GM12878 (cell line): ENCODE results near the gene ZNF260. TPM values are rescaled to one million over a fixed set of nuclear protein-coding genes. Genes with fewer than 3 reads are reported as not detected.
A peak's percentile ranks its signal among the peaks of the same experiment; 100 is the strongest.

Experiments
- BACH1 ChIP-seq: fragments of 450-650 bp; IDR thresholded peaks from 2 replicates; pipeline ENCODE4 v1.6.1; 2017; ENCODE audit warnings: mild to moderate bottlenecking, borderline replicate concordance
- BHLHE40 ChIP-seq, 2 experiments: fragments of 450-650 bp in 1 of 2; IDR thresholded peaks; 2 replicates each; pipeline ENCODE4 v1.6.1; 2011 to 2017; ENCODE audit warnings: low read depth in 2 of 2, borderline replicate concordance in 1 of 2, improper control_type of control experiment in 1 of 2, low read length in 1 of 2, mild to moderate bottlenecking in 1 of 2
- CBFB ChIP-seq: IDR thresholded peaks from 2 replicates; pipeline ENCODE4 v1.6.1; 2016; ENCODE audit warnings: antibody characterized with exemption, low read depth
- CBX5 ChIP-seq: sonication (generic); IDR thresholded peaks from 2 replicates; pipeline ENCODE4 v1.6.1; 2016; ENCODE audit warnings: low read depth, moderate library complexity, mild to moderate bottlenecking, inconsistent platforms
- CEBPB ChIP-seq, 2 experiments: fragments of 150-350 bp in 1 of 2; IDR thresholded peaks; 2 replicates each; pipeline ENCODE4 v1.6.1; 2012 to 2014; ENCODE audit warnings: low read depth in 2 of 2, low read length in 2 of 2, borderline replicate concordance in 1 of 2, inconsistent platforms in 1 of 2
- EZH2 ChIP-seq: IDR thresholded peaks from 2 replicates; pipeline ENCODE4 v1.6.1; 2012; ENCODE audit warnings: low read depth, mild to moderate bottlenecking, control low read depth, inconsistent platforms, low read length, borderline replicate concordance; ENCODE audit not compliant: control insufficient read depth
- FOXK2 ChIP-seq: fragments of 450-650 bp; IDR thresholded peaks from 2 replicates; pipeline ENCODE4 v1.6.1; 2017; ENCODE audit warnings: mild to moderate bottlenecking, moderate library complexity
- MEF2B ChIP-seq: fragments of 450-650 bp; IDR thresholded peaks from 2 replicates; pipeline ENCODE4 v1.6.1; 2018; ENCODE audit warnings: mild to moderate bottlenecking, moderate library complexity; ENCODE audit not compliant: partially characterized antibody, poor library complexity, severe bottlenecking
- MTA2 ChIP-seq: fragments of 450-650 bp; IDR thresholded peaks from 2 replicates; pipeline ENCODE4 v1.6.1; 2016; ENCODE audit warnings: low read depth, mild to moderate bottlenecking, moderate library complexity
- MXI1 ChIP-seq: fragments of 150-350 bp; IDR thresholded peaks from 2 replicates; pipeline ENCODE4 v1.6.1; 2011; ENCODE audit warnings: low read depth, mild to moderate bottlenecking, inconsistent platforms, low read length, improper control_type of control experiment
- NFIC ChIP-seq: IDR thresholded peaks from 2 replicates; pipeline ENCODE4 v1.6.1; 2012; ENCODE audit warnings: low read depth, mild to moderate bottlenecking, inconsistent platforms, low read length, moderate library complexity
- NFYB ChIP-seq: IDR thresholded peaks from 2 replicates; pipeline ENCODE4 v1.6.1; 2011; ENCODE audit warnings: low read depth, mild to moderate bottlenecking, low read length, improper control_type of control experiment, moderate library complexity; ENCODE audit not compliant: insufficient read depth
- NKRF ChIP-seq: fragments of 450-650 bp; conservative IDR thresholded peaks from 2 replicates; pipeline ENCODE4 v1.6.1; 2017; ENCODE audit warnings: mild to moderate bottlenecking, moderate library complexity
- PML ChIP-seq: IDR thresholded peaks from 2 replicates; pipeline ENCODE4 v1.6.1; 2012; ENCODE audit warnings: low read length, inconsistent platforms
- RAD21 ChIP-seq: IDR thresholded peaks from 2 replicates; pipeline ENCODE4 v1.6.1; 2011; ENCODE audit warnings: mild to moderate bottlenecking, low read depth, low read length, moderate library complexity; ENCODE audit not compliant: insufficient read depth
- RAD51 ChIP-seq: fragments of 450-650 bp; IDR thresholded peaks from 2 replicates; pipeline ENCODE4 v1.6.1; 2016; ENCODE audit warnings: moderate library complexity, mild to moderate bottlenecking, inconsistent platforms
- RELA ChIP-seq: fragments of 450-650 bp; IDR thresholded peaks from 2 replicates; pipeline ENCODE4 v1.8.0; 2014; ENCODE audit warnings: borderline replicate concordance; ENCODE audit not compliant: partially characterized antibody
- SIX5 ChIP-seq: IDR thresholded peaks from 2 replicates; pipeline ENCODE4 v1.6.1; 2011; ENCODE audit warnings: mild to moderate bottlenecking, low read depth, low read length, moderate library complexity; ENCODE audit not compliant: severe bottlenecking
- SPI1 ChIP-seq: IDR thresholded peaks from 2 replicates; pipeline ENCODE4 v1.6.1; 2011; ENCODE audit warnings: low read depth, mild to moderate bottlenecking, low read length, moderate library complexity, borderline replicate concordance; ENCODE audit not compliant: insufficient read depth
- SRF ChIP-seq, 2 experiments: IDR thresholded peaks; 2 replicates each; pipeline ENCODE4 v1.6.1; 2011; ENCODE audit warnings: low read depth in 2 of 2, low read length in 2 of 2, mild to moderate bottlenecking in 1 of 2, moderate library complexity in 1 of 2
- TCF12 ChIP-seq: IDR thresholded peaks from 2 replicates; pipeline ENCODE4 v1.6.1; 2011; ENCODE audit warnings: low read depth, mild to moderate bottlenecking, low read length
- TCF3 ChIP-seq: IDR thresholded peaks from 2 replicates; pipeline ENCODE4 v1.6.1; 2012; ENCODE audit warnings: low read depth, mild to moderate bottlenecking, low read length, borderline replicate concordance; ENCODE audit not compliant: insufficient read depth
- TCF7 ChIP-seq: IDR thresholded peaks from 2 replicates; pipeline ENCODE4 v1.6.1; 2014; ENCODE audit warnings: antibody characterized with exemption, borderline replicate concordance
- USF2 ChIP-seq: IDR thresholded peaks from 2 replicates; pipeline ENCODE4 v1.6.1; 2011; ENCODE audit warnings: low read depth, low read length, improper control_type of control experiment, borderline replicate concordance
- ZNF207 ChIP-seq: fragments of 450-650 bp; IDR thresholded peaks from 2 replicates; pipeline ENCODE4 v1.6.1; 2014; ENCODE audit warnings: antibody characterized with exemption, mild to moderate bottlenecking, borderline replicate concordance
- ZNF622 ChIP-seq: fragments of 450-650 bp; IDR thresholded peaks from 2 replicates; pipeline ENCODE4 v1.6.1; 2017; ENCODE audit warnings: mild to moderate bottlenecking, inconsistent platforms
- polyA plus RNA-seq, 11 experiments: library from polyadenylated mRNA; depleted of rRNA in 4 of 11; unstranded in 6 of 11; stranded (reverse) in 5 of 11; fragments of >200 nt; fragmentation: Nextera tagmentation in 4 of 11; fragmentation: Illumina TruSeq in 1 of 11; extraction: Ambion mirVana in 4 of 11; extraction: Trizol in 1 of 11; gene quantifications; 1 replicate in 1 of 11; 2 replicates in 10 of 11; pipeline versions ENCODE4 v1.2.1 to v1.2.3, GENCODE V29; 2011 to 2016; ENCODE audit warnings: inconsistent platforms in 2 of 11, missing spikeins in 2 of 11, low read depth in 1 of 11
- total RNA-seq, 4 experiments: library from RNA; depleted of rRNA in 3 of 4; stranded (reverse); fragments of >200 nt in 3 of 4; fragmentation: Illumina TruSeq in 1 of 4; extraction: Trizol in 1 of 4; gene quantifications; 2 replicates each; pipeline versions ENCODE4 v1.2.1 to v1.2.3, GENCODE V29; 2013 to 2021
- TF ChIP-seq, protein P1 (sequence below): IDR thresholded peaks from 2 replicates; pipeline ENCODE4 v1.6.1; 2012; ENCODE audit warnings: low read depth, low read length, improper control_type of control experiment

The ZNF260 gene
- total and polyA plus RNA-seq, 10 of the 15 experiments (the other 5 are each of a cell fraction or from before 2014, with no cell fraction given): 1.9 to 9.7 (median 7.1) TPM

- no peak; a peak in 1 of 4 replicates for TF ChIP-seq CEBPB (IDR thresholded peaks at IDR 0.05; ENCODE audit: borderline replicate concordance in 1 of 2, low read depth in 2 of 2, low read length in 2 of 2)
- peak; percentile 70 for TF ChIP-seq NKRF
- TF ChIP-seq BHLHE40 (IDR thresholded peaks at IDR 0.05; ENCODE audit: borderline replicate concordance in 1 of 2, low read depth in 2 of 2, low read length in 1 of 2): peak; percentile 97 to 99
- TF ChIP-seq RELA: no peak
- 0 out of 2 replicates have a peak, but pooled peaks have one; percentile 26 for TF ChIP-seq BACH1
- no peak for TF ChIP-seq NFYB
- no peak for TF ChIP-seq CBFB
- no peak for TF ChIP-seq MEF2B
- no peak for TF ChIP-seq USF2
- TF ChIP-seq RAD51: no peak
- TF ChIP-seq TCF12: no peak
- TF ChIP-seq SIX5: peak; percentile 75
- TF ChIP-seq, protein P1, sequence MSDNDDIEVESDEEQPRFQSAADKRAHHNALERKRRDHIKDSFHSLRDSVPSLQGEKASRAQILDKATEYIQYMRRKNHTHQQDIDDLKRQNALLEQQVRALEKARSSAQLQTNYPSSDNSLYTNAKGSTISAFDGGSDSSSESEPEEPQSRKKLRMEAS: peak; percentile 54
- TF ChIP-seq SRF (IDR thresholded peaks at IDR 0.05; ENCODE audit: low read depth in 2 of 2, low read length in 2 of 2): no peak
- TF ChIP-seq ZNF622: no peak
- no peak for TF ChIP-seq EZH2
- TF ChIP-seq MXI1: peak; percentile 83
- no peak for TF ChIP-seq FOXK2
- TF ChIP-seq SPI1: no peak
- no peak for TF ChIP-seq NFIC
- TF ChIP-seq CBX5: peak; percentile 66; the same call in 1 of the 2 replicates
- peak; percentile 19; the same call in 1 of the 2 replicates for TF ChIP-seq ZNF207
- TF ChIP-seq TCF3: peak; percentile 32; the same call in 1 of the 2 replicates
- TF ChIP-seq TCF7: no peak
- TF ChIP-seq RAD21: no peak
- no peak for TF ChIP-seq MTA2
- TF ChIP-seq PML: peak; percentile 58
Measured at GRCh38 chr19:36528194-36528920, at the start of gene ZNF260 (continued).
